Heart left ventricle (tissue), 16 donors: ENCODE measurements around the gene CEP350. TPM values are rescaled to one million over a fixed set of nuclear protein-coding genes. Genes with fewer than 3 reads are reported as not detected.

Experiments used
- ATAC-seq, 4 donors: fragments of 200-7000 bp; cut with Tn5 transposase; one replicate each; pipeline ENCODE4 v1.9.1; 2020 to 2022; ENCODE audit warnings: moderate library complexity in 4 of 4, mild to moderate bottlenecking in 3 of 4, moderate number of reproducible peaks in 1 of 4
- DNase-seq, 5 donors: peaks; one replicate each; pipeline ENCODE4 v3.0.0-alpha.2; 2020
- H3K27ac ChIP-seq, 12 donors: fragments of 200-600 bp; sonication (generic) in 4 of 12; one replicate each; pipeline versions ENCODE4 v1.5.0 to v1.8.0; 2016 to 2022; ENCODE audit warnings: mild to moderate bottlenecking in 2 of 12
- H3K27me3 ChIP-seq, 9 donors: fragments of 200-600 bp; sonication (generic) in 2 of 9; one replicate each; pipeline versions ENCODE4 v1.5.1 to v1.8.0; 2016 to 2022; ENCODE audit warnings: mild to moderate bottlenecking in 3 of 9
- H3K36me3 ChIP-seq, 9 donors: fragments of 200-600 bp; sonication (generic) in 2 of 9; one replicate each; pipeline versions ENCODE4 v1.5.0 to v1.8.0; 2018 to 2022; ENCODE audit warnings: mild to moderate bottlenecking in 2 of 9
- H3K4me1 ChIP-seq, 12 donors: fragments of 200-600 bp; sonication (generic) in 4 of 12; one replicate each; pipeline versions ENCODE4 v1.5.0 to v1.8.0; 2016 to 2022; ENCODE audit warnings: mild to moderate bottlenecking in 3 of 12
- H3K4me3 ChIP-seq, 12 donors: fragments of 200-600 bp; sonication (generic) in 4 of 12; one replicate each; pipeline versions ENCODE4 v1.5.0 to v1.8.0; 2017 to 2022; ENCODE audit warnings: mild to moderate bottlenecking in 9 of 12, moderate library complexity in 4 of 12
- H3K9me3 ChIP-seq, 12 donors: fragments of 200-600 bp; sonication (generic) in 4 of 12; one replicate each; pipeline versions ENCODE4 v1.5.0 to v1.8.0; 2016 to 2022; ENCODE audit warnings: mild to moderate bottlenecking in 1 of 12
- POLR2A ChIP-seq, 2 donors: fragments of 450-650 bp; IDR thresholded peaks; one replicate each; pipeline ENCODE4 v1.6.1; 2017; ENCODE audit warnings: antibody characterized with exemption in 2 of 2, mild to moderate bottlenecking in 2 of 2, moderate library complexity in 2 of 2
- WGBS, 4 donors: extraction: QIAGEN DNeasy Blood & Tissue Kit in 2 of 4; methylation state at CpG; one replicate each; pipeline versions ENCODE4 v1.1.5 to v1.1.7; 2013 to 2018; 5-methylcytosine and 5-hydroxymethylcytosine counted together
- intact Hi-C, 10 donors: fragments of 100-400 bp; cut with DNase I; formaldehyde crosslinking; loops; one replicate each; pipeline versions ENCODE4 v1.11.1 to v1.14.2; 2022
- polyA plus RNA-seq, 2 donors: library from polyadenylated mRNA; stranded (reverse); fragments of 200-250 nt; gene quantifications; one replicate each; pipeline ENCODE4 v1.2.3, GENCODE V29; 2013
- total RNA-seq, 9 donors: library from RNA; depleted of rRNA in 2 of 9; stranded (reverse); fragments of >200 nt in 2 of 9; fragmentation: NEBNext Ultra II Directional in 3 of 9; extraction: Animal tissue kit (Norgen Biotek cat#: 25700) in 3 of 9; gene quantifications; one replicate each; pipeline versions ENCODE4 v1.1.0 to v1.2.4, GENCODE V29; 2016 to 2023
- TF ChIP-seq, protein P1 (sequence below), 12 donors: fragments of 200-600 bp; sonication (generic) in 4 of 12; IDR thresholded peaks; one replicate each; pipeline versions ENCODE4 v1.5.0 to v1.8.0; 2018 to 2022; ENCODE audit warnings: antibody characterized with exemption in 12 of 12, mild to moderate bottlenecking in 5 of 12
- donor health status: ischemic (EF 13 %, LVEDD 7.1; RV severe dilation, severe dysfunction).
- donor health status: healthy with polysubstance abuse.
- donor health status: DM: no; HTN: yes; CAD: no.
- donor health status: DM: no; HTN: no; CAD: no.
- donor health status: ischemic (EF 25% LVEDD 6.9; RV normal size, moderate dysfunction).
- donor health status: ischemic (EF 25% LVEDD 5.7; RV mildly dilated, moderate dysfunction).
- donor health status: healthy.
- donor health status: DM: yes; HTN: yes; CAD: no.
- donor health status: ischemic (EF 35%, LVEDD 5.7; RV mildly dilated, moderate dysfunction).
- donor health status: nonischemic (EF 11% LVEDD 7.7; RV severe dilation, severe dysfunction).
- donor health status: DM: yes; HTN: yes; CAD: no.
- donor health status: PGD.
- donor health status: ischemic (EF 29% LVEDD 5.4; RV normal size, mild dysfunction).
- donor health status: nonischemic (EF 23%, LVEDD 6.1; RV moderate dilation, normal function).

Gene CEP350
- total and polyA plus RNA-seq, 11 donors, result 7.8 to 65.3 (median 40.4) TPM

DNA sequence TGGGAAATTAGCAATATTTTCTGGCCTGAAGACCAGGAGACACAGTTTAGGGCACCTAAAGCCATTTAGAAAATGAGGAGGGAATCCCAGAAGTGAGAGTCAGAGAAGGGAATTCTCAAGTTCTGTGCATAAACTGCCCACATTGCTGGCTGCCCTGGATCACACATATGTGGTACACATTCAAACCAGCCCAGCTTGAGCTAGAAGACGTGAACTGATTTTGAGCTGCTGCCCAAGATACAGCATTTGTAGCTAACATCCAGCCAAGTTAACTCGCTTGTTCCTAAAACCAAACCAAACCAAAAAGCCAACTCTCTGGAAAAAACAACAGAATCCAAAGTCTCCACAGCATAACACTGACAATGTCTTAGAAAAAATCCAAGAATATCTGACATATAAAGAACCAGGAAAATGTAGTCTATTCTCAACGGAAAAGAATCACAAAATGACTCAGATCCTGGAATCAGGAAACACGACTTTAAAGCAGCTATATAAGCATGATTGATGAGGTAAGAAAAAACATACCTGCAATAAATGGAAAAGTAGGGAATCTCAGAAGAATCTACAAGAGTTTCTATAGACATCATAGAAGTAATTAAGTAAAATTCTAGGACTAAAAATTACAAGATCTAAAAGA is 181.8 kb downstream of the CEP350 start:
- H3K27ac ChIP-seq, result no peak overlapping the region
- DNase-seq, result no peak
- intact Hi-C loops, result no loop called here
- no peaks in the 10 kb centered on the region for H3K4me1 ChIP-seq
- 72 to 80% (median 75%) methylated on average over 4 of the region's 4 CpGs for WGBS, 4 donors
- no peaks in the 10 kb centered on the region for H3K27me3 ChIP-seq
- no peak for ATAC-seq
- TF ChIP-seq, protein P1, sequence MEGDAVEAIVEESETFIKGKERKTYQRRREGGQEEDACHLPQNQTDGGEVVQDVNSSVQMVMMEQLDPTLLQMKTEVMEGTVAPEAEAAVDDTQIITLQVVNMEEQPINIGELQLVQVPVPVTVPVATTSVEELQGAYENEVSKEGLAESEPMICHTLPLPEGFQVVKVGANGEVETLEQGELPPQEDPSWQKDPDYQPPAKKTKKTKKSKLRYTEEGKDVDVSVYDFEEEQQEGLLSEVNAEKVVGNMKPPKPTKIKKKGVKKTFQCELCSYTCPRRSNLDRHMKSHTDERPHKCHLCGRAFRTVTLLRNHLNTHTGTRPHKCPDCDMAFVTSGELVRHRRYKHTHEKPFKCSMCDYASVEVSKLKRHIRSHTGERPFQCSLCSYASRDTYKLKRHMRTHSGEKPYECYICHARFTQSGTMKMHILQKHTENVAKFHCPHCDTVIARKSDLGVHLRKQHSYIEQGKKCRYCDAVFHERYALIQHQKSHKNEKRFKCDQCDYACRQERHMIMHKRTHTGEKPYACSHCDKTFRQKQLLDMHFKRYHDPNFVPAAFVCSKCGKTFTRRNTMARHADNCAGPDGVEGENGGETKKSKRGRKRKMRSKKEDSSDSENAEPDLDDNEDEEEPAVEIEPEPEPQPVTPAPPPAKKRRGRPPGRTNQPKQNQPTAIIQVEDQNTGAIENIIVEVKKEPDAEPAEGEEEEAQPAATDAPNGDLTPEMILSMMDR (IDR thresholded peaks at IDR 0.05), result no peak
- no peak for TF ChIP-seq POLR2A (IDR thresholded peaks at IDR 0.05)
- no peaks in the 10 kb centered on the region for H3K36me3 ChIP-seq
- no peak overlapping the region for H3K4me3 ChIP-seq
- peaks cover 0 to 9% (median 0%) of the 10 kb centered on the region in 12 donors for H3K9me3 ChIP-seq

DNA sequence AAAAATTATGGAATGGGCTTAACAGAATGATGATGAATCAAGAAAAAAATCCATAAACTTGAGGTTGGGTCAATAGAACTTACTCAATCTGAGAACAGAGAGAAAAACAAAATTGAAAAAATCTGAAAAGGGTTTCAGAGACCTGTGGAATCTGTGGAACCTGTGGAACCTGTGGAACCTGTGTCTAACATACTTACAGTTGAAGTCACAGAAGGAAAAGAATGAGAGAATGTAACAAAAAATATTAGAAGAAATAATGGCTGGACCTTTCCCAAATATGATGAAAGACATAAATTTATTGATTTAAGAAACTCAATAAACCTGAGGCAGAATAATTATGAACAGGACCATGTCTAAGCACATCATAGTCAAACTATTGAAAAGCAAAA is 182.4 kb downstream of the CEP350 start:
- no peak for TF ChIP-seq POLR2A (IDR thresholded peaks at IDR 0.05)
- DNase-seq, result no peak
- Histone ChIP-seq H3K27ac (no peak overlapping the region), H3K9me3 (peaks cover 0 to 9% (median 0%) of the 10 kb centered on the region in 12 donors), H3K36me3 (no peaks in the 10 kb centered on the region), H3K4me1 (no peaks in the 10 kb centered on the region), H3K27me3 (no peaks in the 10 kb centered on the region), H3K4me3 (no peak overlapping the region)
- intact Hi-C loops, result no loop called here
- no peak for ATAC-seq

GRCh38 chr1:180137776-180138175 is 183.2 kb downstream of the CEP350 start:
- 68 to 73% (median 73%) methylated on average over 2 of the region's 2 CpGs for WGBS, 4 donors
- ATAC-seq (no peak), DNase-seq (no peak)
- intact Hi-C loops, result no loop called here
- Histone ChIP-seq H3K36me3 (no peaks in the 10 kb centered on the region), H3K27ac (no peak overlapping the region), H3K27me3 (no peaks in the 10 kb centered on the region), H3K4me3 (no peak overlapping the region), H3K9me3 (peaks cover 0 to 9% (median 0%) of the 10 kb centered on the region in 12 donors), H3K4me1 (no peaks in the 10 kb centered on the region)
- no peak for TF ChIP-seq POLR2A (IDR thresholded peaks at IDR 0.05)
- TF ChIP-seq, protein P1 (IDR thresholded peaks at IDR 0.05), result no peak

DNA sequence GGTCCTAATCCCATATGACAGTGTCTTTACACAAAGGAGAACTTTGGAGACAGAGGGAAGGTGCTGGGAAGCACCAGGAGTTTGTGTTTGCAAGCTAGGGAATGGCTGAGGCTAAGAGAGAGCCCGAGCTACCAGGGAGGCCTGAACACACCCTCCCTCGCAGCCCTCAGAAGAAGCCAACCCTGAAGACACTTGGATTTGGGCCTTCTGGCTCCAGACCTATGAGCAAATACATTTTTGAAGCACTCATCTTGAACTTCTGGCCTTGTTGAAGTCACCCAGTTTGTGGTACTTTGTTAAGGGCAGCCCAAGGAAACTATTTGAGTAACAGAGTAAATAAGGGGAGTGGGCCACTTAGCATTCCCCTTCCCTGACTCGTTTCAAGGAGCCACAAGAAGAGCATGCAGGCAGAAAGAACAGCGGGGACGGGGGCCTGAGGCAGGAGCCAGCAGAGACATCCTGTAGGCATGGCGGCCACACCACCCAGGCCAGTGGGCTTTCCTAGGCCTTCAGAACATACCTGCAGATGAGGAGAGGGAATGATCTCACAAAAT is 186.8 kb downstream of the CEP350 start:
- Histone ChIP-seq H3K27me3 (no peaks in the 10 kb centered on the region), H3K9me3 (peaks cover 0 to 9% (median 0%) of the 10 kb centered on the region in 12 donors), H3K4me3 (no peak overlapping the region), H3K27ac (no peak overlapping the region), H3K4me1 (no peaks in the 10 kb centered on the region), H3K36me3 (no peaks in the 10 kb centered on the region)
- 80 to 85% (median 83%) methylated on average over 6 of the region's 6 CpGs for WGBS, 4 donors
- TF ChIP-seq, protein P1 (IDR thresholded peaks at IDR 0.05), result no peak
- TF ChIP-seq POLR2A (IDR thresholded peaks at IDR 0.05), result no peak
- no peak for DNase-seq
- intact Hi-C loops, result no loop called here
- ATAC-seq, result no peak

GRCh38 chr1:180143359-180143758 is 188.7 kb downstream of the CEP350 start:
- intact Hi-C loops, result no loop called here
- 75 to 87% (median 82%) methylated on average over 3 of the region's 3 CpGs for WGBS, 4 donors
- ATAC-seq (no peak), DNase-seq (no peak)
- no peaks in the 10 kb centered on the region for H3K4me1 ChIP-seq
- no peak overlapping the region for H3K4me3 ChIP-seq
- no peak for TF ChIP-seq POLR2A (IDR thresholded peaks at IDR 0.05)
- TF ChIP-seq, protein P1 (IDR thresholded peaks at IDR 0.05), result no peak
- H3K9me3 ChIP-seq, result no peaks in the 10 kb centered on the region
- no peaks in the 10 kb centered on the region for H3K36me3 ChIP-seq
- no peak overlapping the region for H3K27ac ChIP-seq
- H3K27me3 ChIP-seq, result no peaks in the 10 kb centered on the region
